ENCODE results near the gene KRTAP1-4.

KRTAP1-4 gene

GRCh38 chr17:40993839-40994238, 36.2 kb downstream of the KRTAP1-4 start, which contains the start of gene KRTAP3-3:
Gene KRTAP3-3, minus strand, starts transcription at chr17:40994164. Its CDS starts 67 bp downstream, at chr17:40994097.
- no peak for TF ChIP-seq CTCF (conservative IDR thresholded peaks at IDR 0.05; ENCODE audit: low read depth)
- DNase-seq (ENCODE audit: low spot score): no peak
- H3K27ac ChIP-seq: no peak within 1 kb of the TSS
- POLR2A ChIA-PET (ENCODE audit: low non-redundant PET): no interaction called here
- CTCF ChIA-PET: no interaction called here

GRCh38 chr17:40993084-40993483, 36.9 kb downstream of the KRTAP1-4 start:
- DNase-seq (ENCODE audit: low spot score): no peak
- no peak for TF ChIP-seq CTCF (conservative IDR thresholded peaks at IDR 0.05; ENCODE audit: low read depth)
- ChIA-PET CTCF (interaction anchor here (0.7 kb wide), 1 partner anchor 365 kb away, joined by 3 read pairs; no protein-coding TSS in a partner anchor), POLR2A (ENCODE audit: low non-redundant PET) (no interaction called here)
- H3K27ac ChIP-seq: no peak overlapping the region

GRCh38 chr17:40992666-40993065, 37.3 kb downstream of the KRTAP1-4 start:
- DNase-seq (ENCODE audit: low spot score): no peak
- ChIA-PET CTCF (no interaction called here), POLR2A (ENCODE audit: low non-redundant PET) (no interaction called here)
- no peak overlapping the region for H3K27ac ChIP-seq
- no peak for TF ChIP-seq CTCF (conservative IDR thresholded peaks at IDR 0.05; ENCODE audit: low read depth)

- ChIA-PET POLR2A (ENCODE audit: low non-redundant PET) (no interaction called here), CTCF (no interaction called here)
- no peak overlapping the region for H3K27ac ChIP-seq
- no peak for TF ChIP-seq CTCF (conservative IDR thresholded peaks at IDR 0.05; ENCODE audit: low read depth)
- DNase-seq (ENCODE audit: low spot score): no peak
Observed at GRCh38 chr17:40986920-40987319, 43.1 kb downstream of the KRTAP1-4 start.

GRCh38 chr17:40984226-40984625, 45.8 kb downstream of the KRTAP1-4 start, which contains the start of gene KRT40:
Gene KRT40, minus strand, starts transcription at chr17:40984326. Its CDS starts 53 bp downstream, at chr17:40984273.
- no peak for TF ChIP-seq CTCF (conservative IDR thresholded peaks at IDR 0.05; ENCODE audit: low read depth)
- CTCF ChIA-PET: no interaction called here
- H3K27ac ChIP-seq: no peak within 1 kb of the TSS
- POLR2A ChIA-PET (ENCODE audit: low non-redundant PET): no interaction called here
- no peak for DNase-seq (ENCODE audit: low spot score)

- ChIA-PET POLR2A (ENCODE audit: low non-redundant PET) (no interaction called here), CTCF (interaction anchor here (0.7 kb wide), 1 partner anchor 14 kb away, joined by 3 read pairs; the partner anchor contains the start of gene KRT39)
- TF ChIP-seq CTCF (conservative IDR thresholded peaks at IDR 0.05; ENCODE audit: low read depth): no peak
- H3K27ac ChIP-seq: no peak overlapping the region
- DNase-seq (ENCODE audit: low spot score): no peak
Observed at GRCh38 chr17:40981115-40981514, 48.9 kb downstream of the KRTAP1-4 start.

- DNase-seq (ENCODE audit: low spot score): no peak
- CTCF ChIA-PET: no interaction called here
- no peak overlapping the region for H3K27ac ChIP-seq
- POLR2A ChIA-PET (ENCODE audit: low non-redundant PET): no interaction called here
- TF ChIP-seq CTCF (conservative IDR thresholded peaks at IDR 0.05; ENCODE audit: low read depth): no peak
Observed at GRCh38 chr17:40980596-40980995, 49.4 kb downstream of the KRTAP1-4 start.

All from RWPE1 (cell line).